Activated CD8-positive, alpha-beta T cell treated with anti-CD3 and anti-CD28 coated beads, Interleukin-2, amount 10 ng/mL, durations not matched to agents 7 days and 5 days (primary cell): Measurements from ENCODE around the gene PGLYRP1. TPM values are rescaled to one million over a fixed set of nuclear protein-coding genes. Genes with fewer than 3 reads are reported as not detected.

Experiments
- ATAC-seq: fragments of 150-1000 bp; cut with Tn5 transposase; one replicate; pipeline ENCODE4 v1.10.0; 2021; ENCODE audit warnings: moderate library complexity
- CTCF ChIA-PET: fragments of 350-600 bp; sonication (Branson Sonifier 250); formaldehyde crosslinking; loops from one replicate; lab custom pipeline; 2021; ENCODE audit warnings: antibody characterized with exemption; lab: Charles Lee
- POLR2A ChIA-PET: fragments of 350-600 bp; sonication (Branson Sonifier 250); formaldehyde crosslinking; loops from one replicate; lab custom pipeline; 2021; ENCODE audit warnings: antibody characterized with exemption; lab: Charles Lee
- DNase-seq: peaks from one replicate; pipeline ENCODE4 v3.0.0-alpha.2; 2020
- H3K27ac Mint-ChIP-seq: one replicate; pipeline ENCODE4 v1.8.0; 2021; ENCODE audit warnings: mild to moderate bottlenecking, mixed read lengths
- H3K27me3 Mint-ChIP-seq: one replicate; pipeline ENCODE4 v1.8.0; 2021; ENCODE audit warnings: low read depth, mixed read lengths
- H3K36me3 Mint-ChIP-seq: one replicate; pipeline ENCODE4 v1.8.0; 2021; ENCODE audit warnings: low read depth, mixed read lengths
- H3K4me1 Mint-ChIP-seq: one replicate; pipeline ENCODE4 v1.8.0; 2021; ENCODE audit warnings: low read depth, mixed read lengths
- H3K4me3 Mint-ChIP-seq: one replicate; pipeline ENCODE4 v1.8.0; 2021; ENCODE audit warnings: mild to moderate bottlenecking, mixed read lengths
- H3K9me3 Mint-ChIP-seq: one replicate; pipeline ENCODE4 v1.8.0; 2022; ENCODE audit warnings: mixed read lengths; ENCODE audit not compliant: insufficient read depth
- microRNA-seq: library from miRNA; unstranded; fragments of <30 nt; microRNA quantifications from one replicate; pipeline ENCODE4 v1.2.0, GENCODE V29; 2022
- total RNA-seq, 2 experiments: library from RNA; stranded (reverse); gene quantifications; one replicate each; pipeline ENCODE4 v1.2.3, GENCODE V29; 2021

PGLYRP1 gene
- total RNA-seq, 2 experiments from 2014 or later, result not detected

- H3K27ac Mint-ChIP-seq, result no peak overlapping the region
- H3K9me3 Mint-ChIP-seq, result no peaks in the 10 kb centered on the region
- no peak overlapping the region for H3K4me3 Mint-ChIP-seq
- ChIA-PET POLR2A (no interaction called here), CTCF (no interaction called here)
- ATAC-seq (no peak), DNase-seq (no peak)
- H3K4me1 Mint-ChIP-seq, result peaks cover 19% of the 10 kb centered on the region
- peaks cover 52% of the 10 kb centered on the region for H3K27me3 Mint-ChIP-seq
- no peaks in the 10 kb centered on the region for H3K36me3 Mint-ChIP-seq
These were observed 49.8 kb downstream of the PGLYRP1 start for GRCh38 chr19:45972947-45973540.

- Mint-ChIP-seq H3K27me3 (peaks cover 56% of the 10 kb centered on the region), H3K9me3 (no peaks in the 10 kb centered on the region), H3K4me3 (no peak overlapping the region), H3K36me3 (no peaks in the 10 kb centered on the region), H3K27ac (no peak overlapping the region), H3K4me1 (peaks cover 19% of the 10 kb centered on the region)
- ATAC-seq (peak; percentile 20), DNase-seq (no peak)
- ChIA-PET CTCF (no interaction called here), POLR2A (no interaction called here)
These were observed 50.5 kb downstream of the PGLYRP1 start for GRCh38 chr19:45972081-45972946.

- ChIA-PET CTCF (no interaction called here), POLR2A (no interaction called here)
- Mint-ChIP-seq H3K27me3 (peaks cover 52% of the 10 kb centered on the region), H3K27ac (no peak overlapping the region), H3K4me1 (peaks cover 19% of the 10 kb centered on the region), H3K36me3 (no peaks in the 10 kb centered on the region), H3K9me3 (no peaks in the 10 kb centered on the region), H3K4me3 (no peak overlapping the region)
- ATAC-seq (no peak), DNase-seq (no peak)
These were observed 51.5 kb downstream of the PGLYRP1 start for GRCh38 chr19:45971260-45971902.

- no peak for ATAC-seq
These were observed 53.2 kb downstream of the PGLYRP1 start for GRCh38 chr19:45969676-45970075.

More at GRCh38 chr19:45969676-45970075, 53.2 kb downstream of the PGLYRP1 start:
- no peak overlapping the region for H3K4me3 Mint-ChIP-seq
- no peaks in the 10 kb centered on the region for H3K36me3 Mint-ChIP-seq
- H3K27ac Mint-ChIP-seq, result no peak overlapping the region
- no peaks in the 10 kb centered on the region for H3K9me3 Mint-ChIP-seq
- DNase-seq, result no peak
- CTCF ChIA-PET, result no interaction called here
- H3K4me1 Mint-ChIP-seq, result peaks cover 19% of the 10 kb centered on the region
- POLR2A ChIA-PET, result no interaction called here
- H3K27me3 Mint-ChIP-seq, result peaks cover 45% of the 10 kb centered on the region

Small RNA genes lying within 50 kb of the gene (microRNA-seq; reads per million reads assigned to microRNA genes)
- gene MIR769, result 572 reads per million, percentile 78 among the genes with 10 or more reads in this experiment

Other genes starting within 250 kb of the PGLYRP1 start
- gene DMPK, start 240.6 kb downstream of the PGLYRP1 start, total RNA-seq, result 10 to 100 TPM in 1 of 2 experiments, 1 to 10 TPM in 1; 9.9 to 14.4 TPM
- 10 to 100 TPM; 20.6 TPM for gene DMWD, start 230.2 kb downstream of the PGLYRP1 start, total RNA-seq
- under 1 TPM; 0.55 to 0.68 TPM for gene RSPH6A, start 207.7 kb downstream of the PGLYRP1 start, total RNA-seq
- gene SYMPK, start 159.9 kb downstream of the PGLYRP1 start, total RNA-seq, result 10 to 100 TPM; 97.3 to 98.3 TPM
- gene FOXA3, start 158.7 kb downstream of the PGLYRP1 start, total RNA-seq, result not detected
- 10 to 100 TPM; 18.0 to 19.1 TPM for gene IRF2BP1, start 136.9 kb downstream of the PGLYRP1 start, total RNA-seq
- gene MYPOP, start 120.4 kb downstream of the PGLYRP1 start, total RNA-seq, result 10 to 100 TPM; 10.4 to 11.3 TPM
- gene NANOS2, start 108.3 kb downstream of the PGLYRP1 start, total RNA-seq, result not detected
- gene NOVA2, start 49.2 kb downstream of the PGLYRP1 start, total RNA-seq, result not detected
- 10 to 100 TPM; 26.3 to 29.2 TPM for gene CCDC61, start 27.6 kb downstream of the PGLYRP1 start, total RNA-seq
- not detected for gene IGFL4, start 17.9 kb upstream of the PGLYRP1 start, total RNA-seq
- not detected for gene IGFL3, start 101.6 kb upstream of the PGLYRP1 start, total RNA-seq
- gene IGFL2, start 125.2 kb upstream of the PGLYRP1 start, total RNA-seq, result not detected
- gene IGFL1, start 206.7 kb upstream of the PGLYRP1 start, total RNA-seq, result not detected